Astrocyte of the spinal cord (primary cell): ENCODE data around the gene MIS18A.
"Not testable (repeated sequence)": the region's sequence is repeated elsewhere in the genome, so short reads cannot be mapped to it uniquely, and the experiment has no call there.

Experiments
- DNase-seq: peaks from one replicate; pipeline ENCODE4 v3.0.0; 2011; ENCODE audit warnings: low read depth, low spot score
- H3K4me3 ChIP-seq: 2 replicates; pipeline ENCODE4 v1.5.1; 2011; ENCODE audit warnings: low read depth, mild to moderate bottlenecking, low read length, moderate library complexity
- CTCF ChIP-seq: IDR thresholded peaks from 2 replicates; pipeline ENCODE4 v1.5.1; 2012; ENCODE audit warnings: low read depth, mild to moderate bottlenecking, low read length, inconsistent platforms
- in situ Hi-C: cut with HindIII; loops from 2 replicates; pipeline ENCODE4 v1.10.0; 2017; ENCODE audit warnings: low sequenced_read_pairs

Gene MIS18A

GRCh38 chr21:32261929-32262328 lies 16.9 kb downstream of the MIS18A start:
- DNase-seq: no peak
- in situ Hi-C loops: no loop called here
- no peak overlapping the region for H3K4me3 ChIP-seq
- no peak for TF ChIP-seq CTCF

GRCh38 chr21:32260130-32260529 lies 18.7 kb downstream of the MIS18A start:
- H3K4me3 ChIP-seq: no peak overlapping the region
- DNase-seq: no peak
- TF ChIP-seq CTCF: no peak
- in situ Hi-C loops: no loop called here

GRCh38 chr21:32258786-32259048 lies 20.1 kb downstream of the MIS18A start:
- H3K4me3 ChIP-seq, in situ Hi-C loops, DNase-seq: not testable (repeated sequence)

- peak; percentile 77 for TF ChIP-seq CTCF
- in situ Hi-C loops: no loop called here
- DNase-seq: peak; percentile 82
- no peak overlapping the region for H3K4me3 ChIP-seq
Measured at GRCh38 chr21:32257962-32258785, 20.7 kb downstream of the MIS18A start.

GRCh38 chr21:32256873-32257620 lies 21.8 kb downstream of the MIS18A start:
- DNase-seq: peak; percentile 93
- TF ChIP-seq CTCF: no peak
- H3K4me3 ChIP-seq: no peak overlapping the region
- in situ Hi-C loops: no loop called here

- in situ Hi-C loops: no loop called here
- TF ChIP-seq CTCF: no peak
- DNase-seq: no peak
- no peak overlapping the region for H3K4me3 ChIP-seq
Measured at GRCh38 chr21:32256251-32256650, 22.6 kb downstream of the MIS18A start.

- TF ChIP-seq CTCF: no peak
- in situ Hi-C loops: no loop called here
- no peak overlapping the region for H3K4me3 ChIP-seq
- DNase-seq: no peak
Measured at GRCh38 chr21:32253215-32253641, 25.6 kb downstream of the MIS18A start.
